GM18520 (cell line): ENCODE results near the gene WDR3.

Source experiments
- ATAC-seq: cut with Tn5 transposase; IDR thresholded peaks from one replicate; pipeline ENCODE4 v1.9.1; 2021; ENCODE audit not compliant: unreplicated experiment

WDR3 gene

DNA sequence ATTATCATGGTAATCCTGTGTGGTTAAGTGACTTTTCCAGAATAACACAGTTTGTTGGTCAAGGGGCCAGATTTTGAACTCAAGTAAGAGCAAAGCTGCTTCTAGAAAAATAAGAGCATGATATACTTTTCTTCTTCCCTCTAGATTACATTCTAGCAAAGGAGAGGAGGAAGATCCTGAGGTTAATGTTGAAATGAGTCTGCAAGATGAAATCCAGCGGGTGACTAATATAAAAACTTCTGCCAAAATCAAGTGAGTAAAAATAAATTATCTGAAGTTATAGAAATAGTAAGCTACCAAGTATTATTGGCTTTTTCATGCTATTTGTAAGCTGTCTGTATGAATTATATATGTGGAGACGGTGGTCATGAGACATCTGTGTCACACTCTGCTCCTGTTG is 12.8 kb downstream of the WDR3 start:
- ATAC-seq, result no peak

DNA sequence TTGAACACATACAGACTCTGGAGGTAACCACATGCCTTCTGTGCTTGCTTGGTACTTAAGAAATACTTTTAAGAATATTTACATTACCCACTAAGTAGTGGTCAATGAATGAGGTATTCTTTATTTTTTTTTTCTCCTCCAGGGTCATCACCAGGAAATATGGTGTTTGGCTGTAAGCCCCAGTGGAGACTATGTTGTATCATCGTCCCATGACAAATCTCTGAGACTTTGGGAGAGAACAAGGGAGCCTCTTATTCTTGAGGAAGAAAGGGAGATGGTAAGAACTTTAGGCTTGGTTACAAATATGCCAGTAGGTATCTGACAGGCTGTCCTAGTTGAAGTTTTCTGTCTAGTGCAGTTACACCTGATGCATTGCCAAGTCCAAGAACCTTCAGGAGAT is 22.8 kb downstream of the WDR3 start:
- ATAC-seq, result no peak

DNA sequence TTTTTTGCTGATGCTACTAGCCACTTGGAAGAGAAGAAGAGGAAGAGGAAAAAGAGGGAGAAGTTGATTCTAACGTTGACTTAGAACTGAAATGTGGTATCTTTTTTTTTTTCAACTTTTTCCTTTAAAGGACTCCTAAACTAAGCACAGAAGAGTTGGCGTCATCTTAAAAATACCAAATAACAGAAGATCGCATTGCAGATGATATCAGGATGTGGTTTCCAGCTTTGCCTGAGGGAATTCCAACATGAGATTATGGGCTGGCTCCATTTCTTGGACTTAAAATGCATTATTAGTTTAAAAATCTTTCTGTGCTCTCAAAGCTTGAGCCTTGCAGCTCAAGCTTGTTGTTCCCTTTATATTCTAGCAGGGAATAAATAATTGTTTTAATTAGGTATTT is 29.8 kb downstream of the WDR3 start:
- no peak for ATAC-seq

DNA sequence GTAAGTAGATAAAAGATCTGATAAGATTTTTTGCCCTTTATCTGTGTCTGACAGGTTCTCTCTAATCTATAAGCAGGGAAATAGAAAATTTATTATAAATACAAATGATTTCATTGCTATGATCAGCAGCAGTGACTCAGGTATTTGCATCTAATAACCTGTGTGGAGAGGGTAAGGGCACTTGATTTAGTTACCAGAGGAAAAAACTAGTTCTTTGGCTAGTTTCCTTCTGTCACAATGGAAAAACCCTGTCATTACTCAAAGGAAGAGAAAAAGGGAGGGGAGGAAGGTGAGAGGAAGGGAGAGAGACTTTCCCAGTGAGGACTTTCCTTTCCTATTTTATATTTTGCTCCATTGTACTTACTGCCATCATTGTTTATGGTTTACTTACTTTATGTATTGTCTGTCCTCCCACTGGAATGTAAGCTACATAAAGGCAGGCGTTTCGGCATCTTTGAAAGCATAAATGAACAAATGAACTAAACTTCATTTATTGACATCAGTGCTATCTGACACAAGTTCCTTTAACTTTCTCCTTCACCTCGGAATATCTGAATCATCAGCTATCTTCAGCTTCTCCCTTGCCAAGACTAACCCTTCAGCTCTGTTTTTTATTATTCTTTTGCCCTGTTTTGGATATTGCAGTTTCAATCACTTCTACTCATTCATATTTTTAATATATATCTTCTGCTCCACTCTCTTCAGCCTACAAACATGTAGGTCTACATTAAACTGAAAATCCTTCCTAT is 34.9 kb downstream of the WDR3 start:
- ATAC-seq, result no peak

DNA sequence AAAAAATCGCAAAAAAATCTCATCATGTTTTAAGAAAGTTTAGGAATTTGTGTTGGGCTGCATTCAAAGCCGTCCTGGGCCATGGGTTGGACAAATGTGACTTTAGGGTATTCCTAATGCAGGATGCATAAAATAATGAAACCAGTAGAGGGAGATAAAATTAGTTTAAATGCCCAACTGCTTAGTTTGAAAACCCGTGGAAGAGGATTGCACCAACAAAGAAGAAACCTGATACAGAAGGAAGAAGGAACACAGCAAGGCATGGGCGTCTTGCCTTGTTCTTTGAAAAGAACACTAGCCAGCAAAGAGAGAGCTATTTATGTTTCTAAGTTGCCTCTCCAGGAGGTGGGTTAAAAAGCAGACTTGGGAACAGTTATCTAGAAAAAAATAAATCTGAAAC is 37.9 kb downstream of the WDR3 start:
- ATAC-seq, result no peak

DNA sequence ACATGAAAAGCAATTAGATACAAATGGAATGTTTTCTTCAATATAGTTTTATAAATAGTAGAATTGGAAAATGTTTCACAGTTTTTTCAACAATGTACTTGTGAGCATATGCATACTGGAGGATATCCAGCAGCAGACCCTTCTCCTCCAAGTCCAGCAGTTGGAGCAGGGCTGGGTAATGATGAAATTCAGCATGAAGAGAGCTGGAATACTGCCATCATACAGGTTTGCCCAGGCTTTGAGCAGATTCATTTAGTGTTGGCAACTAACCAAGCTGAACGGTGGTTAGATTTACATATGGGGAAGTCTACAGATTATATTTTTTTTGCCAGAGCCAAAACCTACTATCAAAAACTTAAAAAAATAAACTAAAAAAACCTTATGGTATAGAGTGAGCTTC is 38.3 kb downstream of the WDR3 start:
- no peak for ATAC-seq

DNA sequence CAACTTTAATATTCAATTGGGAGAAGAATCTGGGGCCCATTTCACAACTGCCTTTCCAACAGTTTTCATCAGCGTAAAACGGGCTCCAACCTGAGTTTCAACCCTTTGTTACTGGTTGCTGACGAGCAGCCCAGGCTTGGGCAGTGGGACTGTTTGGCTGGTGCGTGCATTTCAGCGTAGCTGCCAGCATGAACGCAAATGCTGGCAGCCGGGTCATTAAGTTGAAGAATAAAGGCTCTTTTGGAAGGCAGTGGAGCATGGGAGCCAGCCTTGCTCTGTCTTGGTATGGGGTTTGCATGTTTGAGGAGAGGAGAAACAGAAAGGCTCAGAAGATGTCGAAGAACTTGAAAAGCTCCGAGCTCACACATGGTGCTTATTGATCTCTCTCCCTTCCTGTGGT is 40.7 kb downstream of the WDR3 start:
- no peak for ATAC-seq

DNA sequence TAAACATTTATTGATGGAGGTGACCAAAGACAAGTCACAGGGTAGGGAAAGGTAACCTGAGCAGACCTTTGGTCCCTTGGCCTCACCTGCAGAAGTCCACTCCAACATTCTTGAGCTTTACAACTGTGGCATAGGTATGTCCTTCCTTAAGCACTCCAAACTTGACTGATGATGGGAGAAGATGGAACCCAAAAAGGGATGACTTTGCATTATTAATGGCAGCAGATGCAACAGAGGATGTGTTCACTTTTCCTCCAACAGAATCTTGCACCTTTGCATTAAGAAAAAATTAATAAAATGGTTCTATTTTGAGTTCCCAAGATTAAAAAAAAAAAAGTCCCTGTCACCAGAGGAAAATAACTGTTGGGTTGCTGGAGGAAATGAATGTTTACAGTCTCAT is 42.2 kb downstream of the WDR3 start:
- no peak for ATAC-seq

DNA sequence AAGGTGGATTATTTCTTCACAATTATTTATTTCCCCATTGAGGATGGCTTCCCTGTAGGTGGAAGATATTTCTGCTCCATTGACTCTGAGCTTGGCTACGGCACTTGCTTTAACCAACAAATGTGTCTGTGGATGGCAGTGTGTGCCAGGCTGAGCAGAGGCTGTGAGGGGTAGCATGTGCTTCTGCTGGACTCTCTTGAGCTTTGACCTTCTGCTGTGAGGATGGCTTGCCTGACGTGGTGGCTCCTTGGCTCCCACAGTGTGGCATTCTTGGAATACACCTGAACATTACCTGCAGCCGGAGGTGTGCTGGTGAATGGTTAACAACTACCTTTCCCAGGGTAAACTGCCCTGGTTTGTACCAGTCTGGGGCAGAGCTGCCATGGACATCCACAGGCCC is 46.8 kb downstream of the WDR3 start:
- ATAC-seq, result no peak

DNA sequence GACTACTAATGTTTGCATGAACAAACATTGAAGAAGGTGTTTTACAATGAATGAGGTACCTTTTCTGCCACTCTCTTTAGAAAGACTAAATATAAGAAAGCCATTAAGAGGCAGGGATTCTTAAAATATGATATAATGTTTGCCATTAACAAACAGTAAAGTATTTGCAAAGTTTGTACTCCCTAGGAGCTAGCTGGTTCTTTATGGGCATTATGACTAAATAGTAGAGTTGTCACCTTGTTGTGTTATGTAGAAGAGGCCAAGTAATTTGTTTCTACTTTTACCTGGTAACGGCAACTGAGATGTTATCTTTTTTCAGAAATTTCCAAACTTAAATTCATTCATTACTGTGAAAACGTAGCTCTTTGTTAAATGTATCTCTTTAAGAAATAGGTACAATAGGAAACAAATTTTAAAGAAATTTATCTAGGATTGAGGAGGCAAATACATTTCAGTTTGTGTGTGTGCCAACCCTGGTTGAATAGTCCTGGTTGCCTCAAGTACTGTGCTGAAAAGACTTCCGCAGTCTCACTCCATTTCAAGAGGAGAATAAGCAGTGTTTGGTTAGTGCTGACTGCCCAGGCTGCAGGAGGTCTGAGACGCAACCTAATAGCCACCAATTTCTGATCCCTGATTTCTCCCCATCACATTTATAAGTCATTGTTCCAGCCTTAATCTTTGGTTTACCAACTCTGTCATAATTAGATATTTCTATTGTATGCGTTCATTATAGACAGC is 52.1 kb downstream of the WDR3 start:
- ATAC-seq, result no peak

DNA sequence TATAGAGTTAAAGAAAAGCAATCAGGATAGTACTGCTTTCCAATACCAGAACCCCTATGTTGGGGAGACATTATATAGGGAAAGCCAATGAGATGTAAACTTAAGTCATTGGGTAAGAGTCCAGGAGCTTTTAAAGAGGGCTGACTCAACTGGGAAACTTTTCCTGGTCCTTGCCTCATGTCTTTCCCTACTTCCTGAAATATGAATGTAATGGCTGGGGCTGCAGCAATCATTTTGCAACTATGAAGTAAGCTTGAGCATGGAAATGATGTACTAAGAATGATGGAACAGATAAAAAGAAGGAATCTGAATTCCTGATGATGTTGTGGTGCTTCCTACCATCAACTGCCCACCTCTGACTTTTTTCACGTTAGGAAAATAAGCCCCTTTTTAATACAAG is 55.7 kb downstream of the WDR3 start:
- ATAC-seq, result no peak

DNA sequence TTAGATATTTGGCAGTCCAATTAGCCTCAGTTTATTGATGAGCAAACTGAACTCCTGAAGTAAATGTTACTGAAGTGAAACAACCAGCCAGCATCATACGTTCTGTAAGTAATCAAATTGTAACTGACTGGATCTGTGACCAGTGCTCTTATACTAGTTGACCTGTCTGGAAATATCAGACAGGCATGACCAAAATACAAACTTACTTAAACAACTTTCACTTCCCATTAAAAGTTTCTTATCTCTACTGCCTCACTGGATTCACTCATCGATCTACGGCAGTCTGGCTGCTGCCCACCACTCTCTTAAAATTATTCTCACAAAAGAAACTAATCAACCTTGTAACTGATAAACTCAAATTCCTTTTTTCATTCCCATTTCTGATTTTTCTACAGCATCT is 56.4 kb downstream of the WDR3 start:
- no peak for ATAC-seq

DNA sequence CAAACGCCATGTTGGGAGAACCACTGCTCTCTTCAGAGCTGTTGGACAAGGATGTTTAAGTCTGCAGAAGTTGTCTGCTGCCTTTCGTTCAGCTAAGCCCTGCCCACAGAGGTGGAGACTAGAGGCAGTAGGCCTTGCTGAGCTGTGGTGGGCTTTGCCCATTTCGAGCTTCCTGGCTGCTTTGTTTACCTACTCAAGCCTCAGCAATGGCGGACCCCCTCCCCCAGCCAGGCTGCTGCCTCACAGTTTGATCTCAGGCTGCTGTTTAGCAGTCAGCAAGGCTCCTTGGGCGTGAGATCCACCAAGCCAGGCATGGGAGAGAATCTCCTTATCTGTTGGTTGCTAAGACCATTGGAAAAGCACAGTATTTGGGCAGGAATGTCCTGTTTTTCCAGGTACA is 74.8 kb downstream of the WDR3 start:
- ATAC-seq, result no peak

DNA sequence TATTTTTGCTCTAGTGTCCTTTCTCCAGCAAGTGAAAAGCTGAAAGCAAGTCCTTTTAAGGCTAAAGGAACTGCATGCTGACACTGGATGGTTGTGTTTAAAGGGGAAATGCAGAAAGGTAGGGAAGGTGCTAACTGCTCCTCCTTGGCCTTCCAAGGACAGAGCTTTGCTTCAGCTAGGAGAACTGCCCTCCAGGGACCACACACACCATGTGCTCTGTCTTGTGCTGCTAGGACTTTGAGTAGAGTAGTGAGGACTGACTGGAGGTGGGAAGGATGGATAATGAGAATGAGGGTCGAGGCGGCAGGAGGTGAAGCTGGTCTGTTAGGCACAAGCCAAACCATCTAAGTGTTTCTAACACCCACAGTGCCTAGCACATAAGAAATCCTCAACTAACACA is 77.9 kb downstream of the WDR3 start:
- ATAC-seq, result no peak

DNA sequence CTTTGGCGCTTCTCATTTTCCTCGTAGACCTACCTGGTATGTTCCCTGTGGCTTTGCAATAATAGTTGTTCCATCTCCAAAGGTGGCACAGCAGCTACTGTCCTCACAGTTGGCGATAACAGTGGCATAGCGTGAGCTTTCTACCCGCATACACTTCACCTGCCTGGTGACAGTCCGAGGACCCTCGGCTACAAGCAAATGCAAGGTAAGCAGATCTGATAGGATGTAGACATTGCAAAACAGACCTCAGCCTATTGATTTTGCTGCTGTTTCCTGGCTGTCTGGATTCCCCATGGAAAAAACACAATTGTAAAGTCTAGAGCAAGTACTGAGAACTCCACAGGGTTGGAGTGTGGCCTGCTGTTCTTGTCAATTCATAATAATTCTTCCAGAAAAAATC is 78.5 kb downstream of the WDR3 start:
- no peak for ATAC-seq

DNA sequence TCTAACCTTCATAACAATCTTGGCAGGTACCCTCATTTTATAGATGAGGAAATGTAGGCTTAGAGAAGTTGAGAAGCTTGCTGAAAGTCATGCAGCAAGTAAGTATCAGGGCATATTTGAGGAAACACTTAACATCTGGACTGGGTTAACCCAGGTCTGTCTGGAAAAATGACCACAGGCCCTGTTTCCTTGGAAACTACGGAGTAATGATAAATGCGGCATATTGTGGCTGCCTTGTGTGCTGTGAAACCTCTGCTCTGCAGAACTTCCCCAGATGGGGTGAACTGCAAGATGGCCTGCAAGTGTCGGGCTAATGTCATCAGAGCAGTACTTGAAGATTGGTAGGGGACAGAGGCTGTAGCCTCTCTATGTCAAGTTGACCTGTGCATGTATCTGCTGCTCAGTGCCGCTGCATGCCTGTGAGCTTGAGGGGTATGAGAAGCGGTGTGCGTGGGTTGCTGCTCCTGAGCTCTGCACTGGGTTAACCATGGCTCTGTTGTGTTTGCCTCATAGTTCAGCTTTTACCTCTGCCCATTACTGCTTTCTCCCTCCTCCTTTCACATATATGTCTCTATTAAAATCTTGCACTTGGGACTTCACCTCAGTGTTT is 83.1 kb downstream of the WDR3 start:
- ATAC-seq, result no peak

DNA sequence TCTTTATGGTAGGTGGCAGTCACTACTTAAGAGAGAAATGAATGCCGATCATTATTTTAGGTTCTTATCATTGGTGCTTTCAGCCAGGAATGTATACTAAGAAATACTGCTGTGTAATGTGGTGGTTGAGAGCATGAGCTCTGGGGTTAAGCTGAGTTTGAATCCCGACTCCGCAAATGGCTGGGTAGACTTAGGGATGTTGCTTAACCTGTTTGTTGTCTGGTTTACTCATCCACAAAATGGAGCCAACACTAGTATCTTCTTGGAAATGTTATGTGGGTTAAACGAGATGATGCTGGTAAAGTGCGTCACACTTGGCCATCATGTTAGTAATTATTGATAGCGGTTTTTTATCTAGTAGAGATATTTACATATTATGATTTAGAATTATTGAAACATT is 83.8 kb downstream of the WDR3 start:
- no peak for ATAC-seq

DNA sequence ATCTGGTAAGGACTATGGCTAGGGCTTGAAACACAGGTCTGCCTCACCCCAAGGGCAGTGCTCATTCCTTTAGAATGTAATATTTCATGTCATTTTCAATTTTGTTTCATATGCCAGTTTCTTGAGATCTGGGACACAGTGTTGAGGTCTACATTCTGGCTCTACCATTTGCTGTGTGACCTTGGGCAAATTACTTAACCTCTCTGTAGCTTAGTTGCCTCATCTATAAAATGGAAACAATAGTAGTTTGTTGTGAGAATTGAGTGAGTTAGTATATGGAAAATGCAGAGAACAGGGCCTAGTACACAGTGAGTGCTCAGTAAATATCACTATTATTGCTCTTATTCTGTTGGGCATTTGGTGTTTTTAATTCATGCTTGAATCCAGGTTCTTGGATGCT is 84.4 kb downstream of the WDR3 start:
- no peak for ATAC-seq
